Nephron progenitor cell (in vitro differentiated cells): ENCODE results near the gene PCARE.

Source experiments
- DNase-seq: peaks from one replicate; pipeline ENCODE4 v3.0.0; 2021
- H3K27ac Mint-ChIP-seq: 2 replicates; pipeline ENCODE4 v1.8.0; 2021; ENCODE audit warnings: mild to moderate bottlenecking, moderate library complexity, mixed read lengths
- H3K27me3 Mint-ChIP-seq: 2 replicates; pipeline ENCODE4 v1.8.0; 2021; ENCODE audit warnings: mild to moderate bottlenecking, low read depth, mixed read lengths; ENCODE audit not compliant: poor library complexity
- H3K36me3 Mint-ChIP-seq: 2 replicates; pipeline ENCODE4 v1.8.0; 2021; ENCODE audit warnings: low read depth, mixed read lengths
- H3K4me1 Mint-ChIP-seq: 2 replicates; pipeline ENCODE4 v1.8.0; 2021; ENCODE audit warnings: mixed read lengths
- H3K4me3 Mint-ChIP-seq: 2 replicates; pipeline ENCODE4 v1.8.0; 2021; ENCODE audit warnings: mild to moderate bottlenecking, moderate library complexity, mixed read lengths
- H3K9me3 Mint-ChIP-seq: 2 replicates; pipeline ENCODE4 v1.8.0; 2021; ENCODE audit warnings: mild to moderate bottlenecking, moderate library complexity, mixed read lengths
- TF ChIP-seq, protein P1 (sequence below): fragments of 200-600 bp; sonication (generic); IDR thresholded peaks from 2 replicates; pipeline ENCODE4 v1.5.0; 2021; ENCODE audit warnings: antibody characterized with exemption

PCARE gene

DNA sequence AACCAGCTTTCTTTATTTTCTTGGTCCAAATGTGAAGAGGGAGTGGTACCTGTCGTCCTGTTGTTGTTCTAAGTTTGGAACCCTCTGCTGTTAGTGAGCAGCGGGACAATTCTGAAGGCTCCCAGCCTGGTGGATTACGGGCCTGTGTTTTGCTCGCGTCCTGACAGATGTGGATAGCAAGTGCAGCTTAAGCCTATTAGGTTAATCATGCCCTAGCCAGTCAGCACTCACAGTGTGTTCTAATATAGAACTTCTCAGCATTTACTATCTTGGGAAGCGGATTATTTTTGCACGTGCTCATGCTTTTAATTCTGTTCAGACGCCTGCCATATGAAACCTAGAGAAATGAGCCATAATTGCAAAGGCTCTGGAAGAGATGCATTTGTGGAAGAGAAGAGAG lies at the start of gene PCARE:
Gene PCARE, minus strand, starts transcription at position 113 of the 400 bp plus-strand sequence. CDS start 262 bp downstream, outside the sequence.
- no peak within 1 kb of the TSS for H3K27ac Mint-ChIP-seq

DNA sequence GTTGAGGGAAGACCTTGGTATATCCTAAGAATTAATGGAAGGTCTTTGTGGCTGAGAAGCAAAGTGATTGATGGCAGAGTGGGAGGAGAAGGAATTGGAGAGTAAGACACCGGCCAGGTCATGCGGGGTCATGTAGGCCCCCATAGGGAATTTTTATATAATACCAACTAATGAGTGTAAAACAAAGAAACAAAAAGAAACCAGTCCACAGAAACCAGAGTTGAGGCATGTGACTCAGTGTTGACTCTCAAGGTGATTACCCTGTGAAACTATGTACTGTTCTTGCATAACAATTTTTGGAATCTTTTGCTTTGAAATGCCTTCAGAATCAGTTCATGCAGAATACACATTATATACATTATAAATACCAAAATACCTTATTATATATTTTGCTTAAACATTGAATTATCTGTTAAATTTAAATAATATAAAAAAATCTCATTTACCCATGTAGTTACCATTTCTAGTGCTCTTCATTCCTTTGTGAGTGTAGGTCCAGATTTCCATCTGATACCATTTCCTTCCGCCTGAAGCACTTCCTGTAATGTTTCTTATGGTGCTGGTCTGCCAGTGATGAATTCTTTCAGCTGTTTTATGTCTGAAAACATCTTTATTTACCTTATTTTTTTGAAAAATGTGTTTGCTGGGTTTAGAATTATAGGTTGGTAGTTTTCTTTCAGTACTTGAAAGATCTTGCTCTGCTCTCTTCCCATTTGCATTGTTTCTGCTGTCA lies 49.5 kb upstream of the PCARE start:
- TF ChIP-seq, protein P1, sequence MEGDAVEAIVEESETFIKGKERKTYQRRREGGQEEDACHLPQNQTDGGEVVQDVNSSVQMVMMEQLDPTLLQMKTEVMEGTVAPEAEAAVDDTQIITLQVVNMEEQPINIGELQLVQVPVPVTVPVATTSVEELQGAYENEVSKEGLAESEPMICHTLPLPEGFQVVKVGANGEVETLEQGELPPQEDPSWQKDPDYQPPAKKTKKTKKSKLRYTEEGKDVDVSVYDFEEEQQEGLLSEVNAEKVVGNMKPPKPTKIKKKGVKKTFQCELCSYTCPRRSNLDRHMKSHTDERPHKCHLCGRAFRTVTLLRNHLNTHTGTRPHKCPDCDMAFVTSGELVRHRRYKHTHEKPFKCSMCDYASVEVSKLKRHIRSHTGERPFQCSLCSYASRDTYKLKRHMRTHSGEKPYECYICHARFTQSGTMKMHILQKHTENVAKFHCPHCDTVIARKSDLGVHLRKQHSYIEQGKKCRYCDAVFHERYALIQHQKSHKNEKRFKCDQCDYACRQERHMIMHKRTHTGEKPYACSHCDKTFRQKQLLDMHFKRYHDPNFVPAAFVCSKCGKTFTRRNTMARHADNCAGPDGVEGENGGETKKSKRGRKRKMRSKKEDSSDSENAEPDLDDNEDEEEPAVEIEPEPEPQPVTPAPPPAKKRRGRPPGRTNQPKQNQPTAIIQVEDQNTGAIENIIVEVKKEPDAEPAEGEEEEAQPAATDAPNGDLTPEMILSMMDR = no peak
- H3K36me3 Mint-ChIP-seq = peaks cover 31% of the 10 kb centered on the region
- no peak overlapping the region for H3K27ac Mint-ChIP-seq
- H3K27me3 Mint-ChIP-seq = peaks cover 24% of the 10 kb centered on the region
- no peak for DNase-seq
- H3K4me3 Mint-ChIP-seq = no peak overlapping the region
- H3K4me1 Mint-ChIP-seq = peaks cover 6% of the 10 kb centered on the region
- H3K9me3 Mint-ChIP-seq = peaks cover 27% of the 10 kb centered on the region

More for the DNA sequence above, at the start of gene PCARE:
- Mint-ChIP-seq H3K27me3 (peaks cover 10% of the 10 kb centered on the region), H3K9me3 (peaks cover 10% of the 10 kb centered on the region), H3K4me3 (no peak within 1 kb of the TSS), H3K4me1 (no peaks in the 10 kb centered on the region), H3K36me3 (no peaks in the 10 kb centered on the region)
- TF ChIP-seq, protein P1 = no peak
- no peak for DNase-seq

DNA sequence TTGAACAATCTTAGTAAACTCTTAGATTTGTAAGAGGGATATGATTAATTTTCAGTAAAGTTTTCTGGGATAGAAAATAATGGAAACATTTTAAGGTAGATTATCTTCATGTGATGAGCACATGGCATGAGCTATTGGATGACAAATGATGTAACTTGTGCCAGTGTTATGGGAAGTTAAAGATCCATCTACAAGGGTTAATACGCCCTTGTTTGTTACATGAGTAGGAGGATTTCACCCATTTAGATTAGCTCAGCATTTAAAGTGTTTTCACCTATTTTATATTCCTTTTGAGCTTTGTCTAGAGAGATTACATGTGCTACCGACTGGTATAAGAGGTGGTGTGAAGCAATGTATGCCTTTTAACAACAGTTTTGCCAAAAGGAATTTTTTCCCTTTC lies 46.5 kb upstream of the PCARE start:
- no peak for DNase-seq
- H3K27me3 Mint-ChIP-seq = peaks cover 52% of the 10 kb centered on the region
- peaks cover 31% of the 10 kb centered on the region for H3K36me3 Mint-ChIP-seq
- peaks cover 26% of the 10 kb centered on the region for H3K9me3 Mint-ChIP-seq
- peaks cover 19% of the 10 kb centered on the region for H3K4me1 Mint-ChIP-seq
- no peak overlapping the region for H3K27ac Mint-ChIP-seq
- no peak overlapping the region for H3K4me3 Mint-ChIP-seq
- TF ChIP-seq, protein P1 = no peak

DNA sequence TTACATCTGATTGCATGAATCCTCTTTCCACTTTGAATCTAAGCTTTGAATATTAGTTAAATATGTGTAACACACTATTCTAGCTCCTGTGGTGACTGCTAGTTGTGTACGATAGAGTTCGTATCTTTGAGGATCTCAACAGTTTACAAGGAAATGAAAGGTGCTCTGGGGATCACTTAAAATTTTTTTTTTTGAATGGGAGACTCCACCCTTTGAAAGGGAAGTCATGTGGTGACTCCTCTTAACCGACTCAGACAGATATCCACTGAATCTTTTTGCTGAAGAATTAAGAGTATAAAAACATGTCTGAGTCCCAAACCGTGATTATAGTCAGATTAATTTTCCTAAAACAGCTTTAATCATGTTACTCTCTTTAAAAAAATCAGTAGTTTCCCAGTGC lies 44.9 kb upstream of the PCARE start:
- H3K27me3 Mint-ChIP-seq = peaks cover 58% of the 10 kb centered on the region
- peaks cover 15% of the 10 kb centered on the region for H3K36me3 Mint-ChIP-seq
- H3K4me3 Mint-ChIP-seq = no peak overlapping the region
- DNase-seq = no peak
- peaks cover 10% of the 10 kb centered on the region for H3K9me3 Mint-ChIP-seq
- TF ChIP-seq, protein P1 = no peak
- no peak overlapping the region for H3K27ac Mint-ChIP-seq
- H3K4me1 Mint-ChIP-seq = peaks cover 27% of the 10 kb centered on the region

DNA sequence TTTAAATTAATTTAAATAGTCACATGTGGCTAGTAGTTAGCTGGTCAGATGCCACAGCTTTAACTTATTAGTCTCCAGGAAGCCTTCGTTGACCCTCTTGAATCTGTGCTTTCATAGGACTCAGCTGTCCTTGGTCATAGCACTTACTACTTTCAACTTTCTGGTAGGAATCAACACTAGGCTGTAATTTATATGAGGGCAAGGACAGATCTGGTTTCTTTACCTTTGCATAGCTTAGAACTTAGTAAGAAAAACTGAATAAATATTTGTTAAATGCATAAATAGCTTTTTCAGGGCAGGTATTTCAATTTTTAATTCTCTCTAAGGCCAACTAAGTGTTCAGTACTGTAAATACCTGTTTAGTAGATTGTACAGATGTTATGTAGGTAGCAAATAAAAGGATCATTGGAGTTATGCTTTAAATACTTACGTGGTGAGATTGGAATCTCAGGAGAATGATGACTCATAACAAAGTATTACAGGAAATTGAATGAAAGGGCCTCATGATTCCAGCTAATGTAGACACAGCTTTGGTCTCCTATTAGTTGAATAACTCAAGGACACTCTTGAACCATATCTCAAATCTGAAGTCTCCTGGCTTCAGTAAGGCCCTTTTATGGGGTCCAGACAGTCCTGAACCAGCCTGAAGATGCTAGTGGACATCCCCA lies 43.4 kb upstream of the PCARE start:
- no peak for DNase-seq
- Mint-ChIP-seq H3K36me3 (peaks cover under 1% of the 10 kb centered on the region), H3K4me3 (no peak overlapping the region), H3K4me1 (peaks cover 26% of the 10 kb centered on the region), H3K27me3 (peaks cover 72% of the 10 kb centered on the region), H3K27ac (no peak overlapping the region), H3K9me3 (no peaks in the 10 kb centered on the region)
- TF ChIP-seq, protein P1 = no peak
